ENCODE results near the gene C17orf107. TPM values are rescaled to one million over a fixed set of nuclear protein-coding genes. Genes with fewer than 3 reads are reported as not detected.

C17orf107 gene
- total and polyA plus RNA-seq, 2 of the 13 experiments (the other 11 are each of a cell fraction or from before 2014, with no cell fraction given) = 0.20 to 0.59 TPM

GRCh38 chr17:4934173-4934979, 35.0 kb downstream of the C17orf107 start (continued):
- TF ChIP-seq ONECUT2 (CRISPR knock-in tag; IDR thresholded peaks at IDR 0.05) (no peak), ZZZ3 (CRISPR knock-in tag; IDR thresholded peaks at IDR 0.05; ENCODE audit: borderline replicate concordance) (no peak), ZNF576 (CRISPR knock-in tag; IDR thresholded peaks at IDR 0.05) (no peak), TFDP2 (CRISPR knock-in tag; IDR thresholded peaks at IDR 0.05) (0 out of 2 replicates have a peak, but pooled peaks have one; percentile 25), ZBTB34 (CRISPR knock-in tag; IDR thresholded peaks at IDR 0.05) (no peak), ARID2 (CRISPR knock-in tag; IDR thresholded peaks at IDR 0.05; ENCODE audit: borderline replicate concordance) (no peak), MXI1 (IDR thresholded peaks at IDR 0.05; ENCODE audit: borderline replicate concordance, low read depth, low read length) (no peak), FOXO1 (CRISPR knock-in tag; IDR thresholded peaks at IDR 0.05) (no peak), HOXA3 (CRISPR knock-in tag; IDR thresholded peaks at IDR 0.05) (peak; percentile 49; the same call in 1 of the 2 replicates), TFDP1 (CRISPR knock-in tag; IDR thresholded peaks at IDR 0.05; ENCODE audit: borderline replicate concordance) (peak; percentile 54; the same call in 1 of the 2 replicates), SNAPC5 (CRISPR knock-in tag; IDR thresholded peaks at IDR 0.05; ENCODE audit: borderline replicate concordance) (no peak), NFAT5 (CRISPR knock-in tag; IDR thresholded peaks at IDR 0.05) (no peak), MAF1 (CRISPR knock-in tag; IDR thresholded peaks at IDR 0.05; ENCODE audit: borderline replicate concordance) (no peak), ZBTB2 (CRISPR knock-in tag; IDR thresholded peaks at IDR 0.05; ENCODE audit: low read depth) (no peak), NRL (CRISPR knock-in tag; IDR thresholded peaks at IDR 0.05; ENCODE audit: borderline replicate concordance) (no peak), ZFP36L1 (CRISPR knock-in tag; IDR thresholded peaks at IDR 0.05) (no peak), ZNF235 (CRISPR knock-in tag; IDR thresholded peaks at IDR 0.05; ENCODE audit: borderline replicate concordance) (no peak)

All from HepG2 (cell line).